GM12892 (cell line): ENCODE data around the gene MELTF.

Experiments used
- POLR2A ChIP-seq: IDR thresholded peaks from 2 replicates; pipeline ENCODE4 v1.6.1; 2011; ENCODE audit warnings: low read depth, low read length, control low read depth
- POLR2AphosphoS5 ChIP-seq: IDR thresholded peaks from 2 replicates; pipeline ENCODE4 v1.6.1; 2011; ENCODE audit warnings: low read depth, low read length, control low read depth
- TAF1 ChIP-seq: IDR thresholded peaks from 2 replicates; pipeline ENCODE4 v1.6.1; 2011; ENCODE audit warnings: low read depth, mild to moderate bottlenecking, control low read depth, low read length, borderline replicate concordance

DNA sequence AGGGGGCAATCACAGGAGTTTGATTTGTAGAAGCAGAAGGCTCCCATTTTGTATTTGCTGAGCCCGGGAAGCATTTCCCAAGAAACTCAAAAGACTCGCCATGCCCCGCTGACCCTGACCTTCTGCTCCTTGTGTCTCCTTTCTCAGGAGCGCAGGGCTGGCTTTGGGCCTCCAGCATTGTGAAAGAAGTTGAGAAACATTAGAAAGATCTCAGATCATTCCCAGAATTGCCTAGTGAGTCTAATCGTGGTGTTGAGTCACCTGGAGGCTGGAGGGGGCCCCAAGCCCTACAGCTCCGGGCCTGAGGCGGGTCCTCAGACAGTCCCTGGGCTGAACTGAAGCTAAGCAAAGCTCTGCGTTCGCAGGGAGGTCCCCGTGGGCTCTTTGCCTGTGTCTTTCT is 50.1 kb downstream of the MELTF start:
- TF ChIP-seq POLR2AphosphoS5 = no peak
- no peak for TF ChIP-seq POLR2A
- TF ChIP-seq TAF1 = no peak
